ENCODE measurements around the gene ORC3. TPM values are rescaled to one million over a fixed set of nuclear protein-coding genes. Genes with fewer than 3 reads are reported as not detected.

The ORC3 gene
- total RNA-seq = 10 to 100 TPM; 34.2 to 34.8 TPM

- POLR2A ChIA-PET = interaction anchor here (0.8 to 1.3 kb wide), 3 partner anchors 15 to 111 kb away, joined by 3 to 5 read pairs (median 4); no protein-coding TSS in a partner anchor
Observed at GRCh38 chr6:87589693-87590416, at the start of gene ORC3, which contains the start of gene RARS2. TSS of gene ORC3 (plus strand) at chr6:87590135. CDS start at chr6:87590169, 34 bp downstream. TSS of gene RARS2 (minus strand) at chr6:87589987. CDS start at chr6:87589957, 30 bp downstream.

GRCh38 chr6:87540539-87540938 lies 49.4 kb upstream of the ORC3 start:
- ChIA-PET CTCF (interaction anchor here (0.6 kb wide), 2 partner anchors 10 to 18 kb away, joined by 3 read pairs; no protein-coding TSS in a partner anchor), POLR2A (interaction anchor here (0.6 kb wide), 1 partner anchor 60 kb away, joined by 3 read pairs; no protein-coding TSS in a partner anchor)

More at GRCh38 chr6:87589693-87590416, at the start of gene ORC3, which contains the start of gene RARS2:
- CTCF ChIA-PET = interaction anchor here (0.8 to 1.0 kb wide), 2 partner anchors 40 to 181 kb away, joined by 3 read pairs; no protein-coding TSS in a partner anchor

- ChIA-PET CTCF (no interaction called here), POLR2A (no interaction called here)
Observed at GRCh38 chr6:87541041-87541440, 48.9 kb upstream of the ORC3 start.

GRCh38 chr6:87541744-87542143 lies 48.2 kb upstream of the ORC3 start:
- CTCF ChIA-PET = no interaction called here
- POLR2A ChIA-PET = no interaction called here

GRCh38 chr6:87543696-87544473 lies 46.0 kb upstream of the ORC3 start:
- POLR2A ChIA-PET = no interaction called here
- CTCF ChIA-PET = no interaction called here

GRCh38 chr6:87544474-87544735 lies 45.5 kb upstream of the ORC3 start:
- CTCF ChIA-PET = no interaction called here
- POLR2A ChIA-PET = no interaction called here

GRCh38 chr6:87551799-87552198 lies 38.1 kb upstream of the ORC3 start:
- CTCF ChIA-PET = no interaction called here
- POLR2A ChIA-PET = no interaction called here

GRCh38 chr6:87553159-87553765 lies 36.7 kb upstream of the ORC3 start:
- POLR2A ChIA-PET = no interaction called here
- CTCF ChIA-PET = no interaction called here

GRCh38 chr6:87555506-87555905 lies 34.4 kb upstream of the ORC3 start:
- ChIA-PET CTCF (no interaction called here), POLR2A (no interaction called here)

GRCh38 chr6:87558446-87558845 lies 31.5 kb upstream of the ORC3 start:
- POLR2A ChIA-PET = no interaction called here
- CTCF ChIA-PET = interaction anchor here (0.6 kb wide), 1 partner anchor 18 kb away, joined by 3 read pairs; no protein-coding TSS in a partner anchor

- CTCF ChIA-PET = no interaction called here
- POLR2A ChIA-PET = no interaction called here
Observed at GRCh38 chr6:87561017-87561416, 28.9 kb upstream of the ORC3 start.

- CTCF ChIA-PET = interaction anchor here (1.0 kb wide), 1 partner anchor 164 kb away, joined by 3 read pairs; the partner anchor contains the start of gene CFAP206
- POLR2A ChIA-PET = interaction anchor here (0.7 kb wide), 1 partner anchor 505 kb away, joined by 5 read pairs; no protein-coding TSS in a partner anchor
Observed at GRCh38 chr6:87572021-87572420, 17.9 kb upstream of the ORC3 start.

- CTCF ChIA-PET = interaction anchor here (1.0 kb wide), 1 partner anchor 165 kb away, joined by 3 read pairs; the partner anchor contains the start of gene CFAP206
- POLR2A ChIA-PET = no interaction called here
Observed at GRCh38 chr6:87572883-87573282, 17.1 kb upstream of the ORC3 start.

- ChIA-PET POLR2A (no interaction called here), CTCF (interaction anchor here (1.0 kb wide), 1 partner anchor 165 kb away, joined by 3 read pairs; the partner anchor contains the start of gene CFAP206)
Observed at GRCh38 chr6:87573307-87574024, 16.5 kb upstream of the ORC3 start.

- CTCF ChIA-PET = no interaction called here
- POLR2A ChIA-PET = no interaction called here
Observed at GRCh38 chr6:87574237-87574804, 15.6 kb upstream of the ORC3 start.

GRCh38 chr6:87575423-87575822 lies 14.5 kb upstream of the ORC3 start:
- ChIA-PET CTCF (interaction anchor here (0.7 kb wide), 1 partner anchor 108 kb away, joined by 3 read pairs; no protein-coding TSS in a partner anchor), POLR2A (no interaction called here)

GRCh38 chr6:87583822-87584221 lies 6.1 kb upstream of the ORC3 start:
- POLR2A ChIA-PET = no interaction called here
- CTCF ChIA-PET = no interaction called here

- POLR2A ChIA-PET = no interaction called here
- CTCF ChIA-PET = interaction anchor here (0.6 kb wide), 1 partner anchor 91 kb away, joined by 3 read pairs; no protein-coding TSS in a partner anchor
Observed at GRCh38 chr6:87586371-87587077, 3.4 kb upstream of the ORC3 start.

Data from activated CD8-positive, alpha-beta memory T cell treated with anti-CD3 and anti-CD28 coated beads for 36 hours (primary cell).